ENCODE data around the gene MYO7B. TPM values are rescaled to one million over a fixed set of nuclear protein-coding genes. Genes with fewer than 3 reads are reported as not detected.

Gene MYO7B
- total RNA-seq, 1 donor from 2014 or later: 3.0 TPM

GRCh38 chr2:127605691-127606263, 70.3 kb downstream of the MYO7B start:
- Mint-ChIP-seq H3K27ac (no peak overlapping the region), H3K4me1 (peaks cover 47% of the 10 kb centered on the region), H3K36me3 (ENCODE audit: low read depth) (peaks cover 1% of the 10 kb centered on the region), H3K9me3 (peaks cover 9% of the 10 kb centered on the region), H3K4me3 (no peak overlapping the region), H3K27me3 (no peaks in the 10 kb centered on the region)
- TF ChIP-seq CTCF (IDR thresholded peaks at IDR 0.05): no peak
- intact Hi-C loops (cut with micrococcal nuclease): no loop called here
- peak; percentile 12 for DNase-seq
- ChIA-PET POLR2A (interaction anchor here (0.7 to 1.1 kb wide), 2 partner anchors 28 to 91 kb away, joined by 3 read pairs; no protein-coding TSS in a partner anchor), CTCF (no interaction called here)
- ATAC-seq (ENCODE audit: low read depth): peak; percentile 37

- Mint-ChIP-seq H3K36me3 (ENCODE audit: low read depth) (peaks cover 1% of the 10 kb centered on the region), H3K4me1 (peaks cover 47% of the 10 kb centered on the region), H3K4me3 (no peak overlapping the region), H3K27me3 (no peaks in the 10 kb centered on the region), H3K27ac (no peak overlapping the region), H3K9me3 (peaks cover 9% of the 10 kb centered on the region)
- no peak for TF ChIP-seq CTCF (IDR thresholded peaks at IDR 0.05)
- ChIA-PET POLR2A (interaction anchor here (1.1 kb wide), 1 partner anchor 204 kb away, joined by 3 read pairs; the partner anchor contains the start of gene WDR33), CTCF (no interaction called here)
- intact Hi-C loops (cut with micrococcal nuclease): no loop called here
- no peak for ATAC-seq (ENCODE audit: low read depth)
- peak; percentile 14 for DNase-seq
Observed at GRCh38 chr2:127606625-127607398, 71.3 kb downstream of the MYO7B start.

GRCh38 chr2:127607399-127607908, 72.0 kb downstream of the MYO7B start:
- intact Hi-C loops (cut with micrococcal nuclease): no loop called here
- no peak overlapping the region for H3K27ac Mint-ChIP-seq
- ChIA-PET CTCF (no interaction called here), POLR2A (interaction anchor here (0.6 to 1.1 kb wide), 2 partner anchors 40 to 204 kb away, joined by 3 read pairs; partner anchors contain the start of gene WDR33)
- H3K9me3 Mint-ChIP-seq: peaks cover 6% of the 10 kb centered on the region
- TF ChIP-seq CTCF (IDR thresholded peaks at IDR 0.05): no peak
- H3K4me1 Mint-ChIP-seq: peaks cover 47% of the 10 kb centered on the region
- no peak overlapping the region for H3K4me3 Mint-ChIP-seq
- H3K36me3 Mint-ChIP-seq (ENCODE audit: low read depth): peaks cover 1% of the 10 kb centered on the region
- ATAC-seq (ENCODE audit: low read depth): no peak
- no peak for DNase-seq
- no peaks in the 10 kb centered on the region for H3K27me3 Mint-ChIP-seq

- Mint-ChIP-seq H3K27ac (no peak overlapping the region), H3K27me3 (no peaks in the 10 kb centered on the region), H3K36me3 (ENCODE audit: low read depth) (peaks cover 2% of the 10 kb centered on the region), H3K4me3 (no peak overlapping the region), H3K9me3 (peaks cover 5% of the 10 kb centered on the region), H3K4me1 (peaks cover 47% of the 10 kb centered on the region)
- ChIA-PET POLR2A (interaction anchor here (0.6 to 1.1 kb wide), 2 partner anchors 41 to 203 kb away, joined by 3 read pairs; partner anchors contain the start of gene WDR33), CTCF (no interaction called here)
- no peak for ATAC-seq (ENCODE audit: low read depth)
- no peak for DNase-seq
- no peak for TF ChIP-seq CTCF (IDR thresholded peaks at IDR 0.05)
- intact Hi-C loops (cut with micrococcal nuclease): no loop called here
Observed at GRCh38 chr2:127608061-127609030, 72.9 kb downstream of the MYO7B start.

Data from activated B cell treated with CpG ODN at 0.5 μM for 24 hours (primary cell).